IPS DF 6.9 (cell line): ENCODE results near the gene CLDN6.

Experiments used
- DNase-seq: peaks from one replicate; pipeline ENCODE4 v3.0.0-alpha.2; 2013; ENCODE audit warnings: low read depth, low spot score
- H3K27ac ChIP-seq: one replicate; pipeline ENCODE4 v1.5.1; 2013; ENCODE audit warnings: low read length, control low read depth
- H3K27me3 ChIP-seq: 2 replicates; pipeline ENCODE4 v1.6.1; 2013; ENCODE audit warnings: mild to moderate bottlenecking, low read length; ENCODE audit not compliant: control insufficient read depth, insufficient read depth
- H3K36me3 ChIP-seq: 2 replicates; pipeline ENCODE4 v1.6.1; 2013; ENCODE audit warnings: low read length; ENCODE audit not compliant: control insufficient read depth, insufficient read depth
- H3K4me1 ChIP-seq: 2 replicates; pipeline ENCODE4 v1.6.1; 2013; ENCODE audit warnings: low read length; ENCODE audit not compliant: control insufficient read depth, insufficient read depth
- H3K4me3 ChIP-seq: 2 replicates; pipeline ENCODE4 v1.5.1; 2013; ENCODE audit warnings: mild to moderate bottlenecking, low read length
- H3K9me3 ChIP-seq: 2 replicates; pipeline ENCODE4 v1.6.1; 2013; ENCODE audit warnings: low read length, inconsistent platforms; ENCODE audit not compliant: control insufficient read depth, insufficient read depth
- WGBS: extraction: QIAGEN DNeasy Blood & Tissue Kit; methylation state at CpG from one replicate; pipeline ENCODE4 v1.1.7; 2013; ENCODE audit warnings: mixed read lengths, missing lambda C conversion rate; ENCODE audit not compliant: insufficient read length, insufficient coverage; 5-methylcytosine and 5-hydroxymethylcytosine counted together

Gene CLDN6, protein sequence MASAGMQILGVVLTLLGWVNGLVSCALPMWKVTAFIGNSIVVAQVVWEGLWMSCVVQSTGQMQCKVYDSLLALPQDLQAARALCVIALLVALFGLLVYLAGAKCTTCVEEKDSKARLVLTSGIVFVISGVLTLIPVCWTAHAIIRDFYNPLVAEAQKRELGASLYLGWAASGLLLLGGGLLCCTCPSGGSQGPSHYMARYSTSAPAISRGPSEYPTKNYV

DNA sequence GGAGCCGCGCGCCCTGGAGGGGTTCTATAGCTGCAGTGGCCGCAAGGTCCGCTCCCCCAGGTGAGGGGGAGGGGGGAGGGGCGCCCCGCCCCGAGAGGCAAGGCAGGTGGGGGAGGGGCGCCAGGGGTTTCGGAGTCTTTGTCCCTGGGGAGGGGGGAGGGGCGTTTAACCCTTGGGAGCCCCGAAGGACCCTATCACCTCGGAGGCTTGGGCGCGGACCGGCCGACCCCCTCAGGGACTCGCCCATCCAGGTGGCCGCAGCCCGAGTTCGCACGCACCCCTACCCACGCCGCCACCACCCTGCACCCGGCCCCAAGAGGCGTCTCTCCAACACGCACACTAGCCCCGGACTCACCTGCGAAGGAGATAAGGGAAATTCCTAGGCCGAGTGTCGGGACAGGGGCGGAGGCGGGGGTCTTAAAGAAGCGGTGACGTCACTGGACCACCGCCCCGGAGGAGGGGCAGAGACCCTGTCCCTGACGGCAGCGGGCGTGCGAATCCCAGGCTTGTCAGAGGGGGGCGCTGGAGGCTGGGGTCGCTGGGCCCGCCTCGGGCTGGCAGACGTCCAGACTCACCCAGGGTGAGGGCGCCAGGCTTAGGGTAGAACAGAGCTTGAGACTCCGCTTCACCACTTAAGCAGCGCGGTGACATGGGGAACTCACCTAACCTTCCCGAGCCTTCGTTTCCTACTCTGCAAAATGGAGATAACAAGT is at the start of gene CLDN6:
CLDN6 (minus strand) TSS at position 390 of the 713 bp plus-strand sequence. CDS start 2,162 bp downstream, outside the sequence.
- no peak for DNase-seq
- H3K27me3 ChIP-seq, result no peaks in the 10 kb centered on the region
- H3K36me3 ChIP-seq, result peaks cover 16% of the 10 kb centered on the region
- H3K27ac ChIP-seq, result no peak within 1 kb of the TSS
- H3K4me1 ChIP-seq, result peaks cover 26% of the 10 kb centered on the region
- H3K9me3 ChIP-seq, result no peaks in the 10 kb centered on the region
- WGBS, result no CpG with 5 or more reads among the region's 52 CpGs
- H3K4me3 ChIP-seq, result peak within 1 kb of the TSS; percentile 76

DNA sequence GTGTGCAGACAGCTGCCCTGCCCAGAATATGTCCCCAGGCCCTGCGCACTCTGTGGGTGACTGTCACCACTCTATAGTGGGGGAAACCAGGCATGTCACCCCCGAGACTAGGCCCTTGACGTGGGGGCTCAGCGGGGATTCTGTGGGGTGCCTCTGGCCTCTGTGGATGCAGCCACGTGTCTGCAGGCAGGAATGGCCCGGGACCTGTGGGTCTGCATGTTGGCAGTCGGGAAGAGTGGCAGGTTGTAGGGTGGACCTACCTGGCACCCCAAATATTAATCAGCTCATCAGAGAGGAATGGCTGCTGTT is 48.4 kb upstream of the CLDN6 start:
- no peaks in the 10 kb centered on the region for H3K36me3 ChIP-seq
- H3K4me3 ChIP-seq, result no peak overlapping the region
- no peaks in the 10 kb centered on the region for H3K9me3 ChIP-seq
- no CpG with 5 or more reads among the region's 7 CpGs for WGBS
- no peak overlapping the region for H3K27ac ChIP-seq
- H3K27me3 ChIP-seq, result no peaks in the 10 kb centered on the region
- no peak for DNase-seq
- peaks cover 2% of the 10 kb centered on the region; the same call in 1 of the 2 replicates for H3K4me1 ChIP-seq

DNA sequence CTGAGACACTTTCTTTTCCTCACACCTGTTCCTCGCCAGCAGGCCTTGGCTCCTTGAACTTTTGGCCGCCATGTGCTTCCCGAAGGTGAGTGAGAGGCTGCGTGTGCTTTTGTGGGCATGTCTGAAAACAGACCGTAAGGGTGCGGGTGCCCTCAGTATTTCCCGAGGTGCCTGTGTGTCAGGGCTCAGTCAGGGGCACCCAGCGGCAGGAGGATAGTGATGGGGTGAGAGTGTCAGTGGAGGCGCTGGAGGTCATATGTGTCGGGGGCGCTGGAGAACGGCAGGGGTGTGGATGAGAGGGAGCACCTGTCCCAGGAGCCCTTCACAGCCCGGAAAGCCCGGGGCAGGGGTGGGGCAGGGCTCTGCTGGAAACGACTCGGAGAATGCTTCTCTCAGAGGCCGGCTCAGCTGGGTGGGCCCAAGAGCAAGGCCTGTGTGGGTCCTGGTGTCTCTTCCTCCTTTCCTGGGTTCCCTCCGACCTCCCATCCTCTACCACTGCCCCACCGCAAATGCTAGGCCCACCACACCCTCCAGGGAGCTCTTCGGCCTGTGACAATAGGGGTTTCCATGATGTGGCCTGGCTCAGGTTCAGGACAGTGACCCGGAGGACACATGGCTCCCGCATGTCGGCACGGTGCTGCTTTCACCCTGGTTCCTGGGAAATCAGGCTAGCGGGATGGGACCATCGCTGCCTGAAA is 47.9 kb upstream of the CLDN6 start:
- no CpG with 5 or more reads among the region's 26 CpGs for WGBS
- DNase-seq, result no peak
- no peak overlapping the region for H3K27ac ChIP-seq
- H3K9me3 ChIP-seq, result no peaks in the 10 kb centered on the region
- H3K4me1 ChIP-seq, result peaks cover 2% of the 10 kb centered on the region; the same call in 1 of the 2 replicates
- H3K4me3 ChIP-seq, result no peak overlapping the region
- H3K36me3 ChIP-seq, result no peaks in the 10 kb centered on the region
- H3K27me3 ChIP-seq, result no peaks in the 10 kb centered on the region

DNA sequence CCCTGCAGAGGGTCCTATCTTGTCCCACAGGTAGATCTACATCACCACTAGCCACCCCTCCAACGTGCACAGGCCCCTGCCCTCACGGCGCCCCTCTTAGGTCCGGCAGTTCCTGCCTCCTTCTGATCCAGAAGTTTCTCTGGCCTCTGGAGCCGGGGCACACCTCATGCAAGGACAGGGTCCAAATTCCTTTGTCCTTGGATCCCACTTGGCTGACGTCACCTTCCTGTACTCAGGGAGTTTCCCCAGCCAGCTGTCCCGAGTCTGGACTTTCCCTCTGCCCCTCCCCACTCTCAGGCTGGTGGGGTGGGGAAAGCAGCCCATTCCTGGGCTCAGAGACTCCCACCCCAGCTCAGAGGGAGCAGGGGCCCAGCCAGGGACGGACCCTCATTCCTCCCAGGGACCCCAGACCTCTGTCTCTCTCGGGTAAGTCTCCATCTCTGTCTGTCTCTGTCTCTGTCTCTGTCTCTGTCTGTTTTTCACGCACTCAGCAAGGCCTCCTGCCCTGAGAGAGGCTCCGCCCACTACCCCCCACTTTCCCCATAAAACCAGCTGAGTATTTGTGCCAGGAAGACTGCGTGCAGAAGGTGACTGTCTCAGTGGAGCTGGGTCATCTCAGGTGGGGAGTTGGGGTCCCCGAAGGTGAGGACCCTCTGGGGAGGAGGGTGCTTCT is 47.2 kb upstream of the CLDN6 start, which contains the start of gene IL32:
IL32 (plus strand) TSS at position 572 of the 673 bp plus-strand sequence. CDS start 172 bp downstream, outside the sequence.
- no peak within 1 kb of the TSS for H3K27ac ChIP-seq
- H3K4me3 ChIP-seq, result no peak within 1 kb of the TSS

DNA sequence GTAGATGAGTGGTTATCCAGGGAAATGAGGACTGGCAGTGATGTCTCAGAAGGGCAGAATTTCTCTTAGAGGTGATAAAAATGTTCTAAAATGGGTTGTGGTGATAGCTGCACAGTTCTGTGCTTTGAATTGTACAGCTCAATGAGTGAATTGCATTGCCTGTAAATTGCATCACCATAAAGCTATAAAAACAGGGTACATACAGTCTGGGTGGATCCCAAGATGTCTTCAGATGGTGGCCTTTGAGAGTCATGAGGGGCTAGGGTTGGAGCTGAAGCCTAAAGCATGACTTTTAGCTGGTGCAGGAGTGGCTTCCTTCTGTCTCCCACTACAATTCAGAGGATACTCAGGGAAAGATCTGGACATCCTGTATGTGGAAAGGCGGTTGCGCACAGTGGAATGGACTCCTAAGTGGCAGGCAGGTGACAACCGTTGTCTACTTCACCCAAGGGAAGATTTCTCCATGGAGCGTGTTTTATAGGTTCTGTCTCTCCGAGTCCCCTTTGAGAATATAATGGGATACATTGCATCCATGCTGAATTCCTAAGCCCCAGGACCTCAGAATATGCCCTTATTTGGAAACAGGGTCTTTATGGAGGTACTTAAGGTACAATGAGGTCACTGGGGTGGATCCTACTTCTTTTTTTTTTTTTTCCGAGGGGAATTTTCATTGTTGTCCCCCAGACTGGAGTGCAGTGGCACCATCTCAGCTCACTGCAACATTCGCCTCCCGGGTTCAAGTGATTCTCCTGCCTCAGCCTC is 45.8 kb upstream of the CLDN6 start:
- Histone ChIP-seq H3K9me3 (no peaks in the 10 kb centered on the region), H3K27ac (no peak overlapping the region), H3K4me3 (no peak overlapping the region), H3K27me3 (no peaks in the 10 kb centered on the region), H3K4me1 (peaks cover 5% of the 10 kb centered on the region), H3K36me3 (no peaks in the 10 kb centered on the region)
- no peak for DNase-seq
- WGBS, result no CpG with 5 or more reads among the region's 8 CpGs

More for the DNA sequence above, 47.2 kb upstream of the CLDN6 start, which contains the start of gene IL32:
- Histone ChIP-seq H3K9me3 (no peaks in the 10 kb centered on the region), H3K4me1 (peaks cover 2% of the 10 kb centered on the region; the same call in 1 of the 2 replicates), H3K36me3 (no peaks in the 10 kb centered on the region), H3K27me3 (no peaks in the 10 kb centered on the region)
- WGBS, result no CpG with 5 or more reads among the region's 13 CpGs
- no peak for DNase-seq

DNA sequence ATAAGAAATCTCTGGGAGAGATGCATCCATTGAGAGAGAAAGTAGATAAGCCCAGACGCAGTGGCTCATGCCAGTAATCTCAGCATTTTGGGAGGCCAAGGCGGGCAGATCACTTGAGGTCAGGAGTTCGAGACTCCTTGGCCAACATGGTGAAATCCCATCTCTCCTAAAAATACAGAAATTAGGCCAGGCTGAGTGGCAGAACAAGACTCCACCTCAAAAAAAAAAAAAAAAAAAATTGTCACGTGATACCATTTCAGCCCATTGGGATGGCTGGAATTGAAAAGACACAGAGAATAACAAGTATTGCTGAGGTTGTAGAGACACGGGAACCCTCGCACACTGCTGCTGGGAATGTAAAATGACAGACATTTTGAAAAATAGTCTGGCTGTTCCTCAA is 44.6 kb upstream of the CLDN6 start:
- DNase-seq, result no peak
- H3K9me3 ChIP-seq, result no peaks in the 10 kb centered on the region
- no CpG with 5 or more reads among the region's 6 CpGs for WGBS
- H3K27me3 ChIP-seq, result no peaks in the 10 kb centered on the region
- H3K4me1 ChIP-seq, result peaks cover 5% of the 10 kb centered on the region
- no peak overlapping the region for H3K27ac ChIP-seq
- no peak overlapping the region for H3K4me3 ChIP-seq
- no peaks in the 10 kb centered on the region for H3K36me3 ChIP-seq

- H3K27me3 ChIP-seq, result no peaks in the 10 kb centered on the region
- no peaks in the 10 kb centered on the region for H3K9me3 ChIP-seq
- no peaks in the 10 kb centered on the region for H3K36me3 ChIP-seq
- DNase-seq, result no peak
- no peak overlapping the region for H3K4me3 ChIP-seq
- WGBS, result no CpG with 5 or more reads among the region's 14 CpGs
- H3K4me1 ChIP-seq, result peaks cover 5% of the 10 kb centered on the region
- H3K27ac ChIP-seq, result no peak overlapping the region
These were observed 42.5 kb upstream of the CLDN6 start for GRCh38 chr16:3060339-3061127.

DNA sequence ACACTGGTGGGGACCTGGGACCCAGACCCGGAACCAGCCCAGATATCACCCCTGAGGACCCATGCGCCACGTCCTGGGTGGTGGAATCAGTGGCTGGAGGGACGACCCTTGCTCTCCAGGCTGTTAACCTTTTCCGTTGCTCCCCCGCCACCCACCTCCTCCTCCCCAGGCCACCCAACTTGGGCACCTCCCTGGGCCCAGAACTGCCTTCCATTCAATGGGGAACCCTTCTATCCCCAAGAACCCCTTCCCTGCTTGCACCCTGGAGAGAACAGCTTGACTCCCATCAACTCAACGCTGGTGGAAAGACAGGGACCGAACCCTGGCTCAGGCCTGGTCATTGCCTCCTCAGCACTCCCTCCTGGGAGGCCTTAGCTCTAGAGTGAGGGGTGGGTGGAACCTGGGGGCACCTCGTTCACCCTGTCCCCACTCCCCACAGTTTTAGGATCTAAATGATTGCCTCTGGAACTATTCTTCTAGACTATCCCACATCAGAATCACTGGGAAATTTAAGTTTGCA is 41.8 kb upstream of the CLDN6 start:
- Histone ChIP-seq H3K9me3 (no peaks in the 10 kb centered on the region), H3K27ac (no peak overlapping the region), H3K36me3 (no peaks in the 10 kb centered on the region), H3K4me1 (peaks cover 5% of the 10 kb centered on the region), H3K27me3 (no peaks in the 10 kb centered on the region), H3K4me3 (no peak overlapping the region; the same call in 1 of the 2 replicates)
- WGBS, result no CpG with 5 or more reads among the region's 9 CpGs
- no peak for DNase-seq

DNA sequence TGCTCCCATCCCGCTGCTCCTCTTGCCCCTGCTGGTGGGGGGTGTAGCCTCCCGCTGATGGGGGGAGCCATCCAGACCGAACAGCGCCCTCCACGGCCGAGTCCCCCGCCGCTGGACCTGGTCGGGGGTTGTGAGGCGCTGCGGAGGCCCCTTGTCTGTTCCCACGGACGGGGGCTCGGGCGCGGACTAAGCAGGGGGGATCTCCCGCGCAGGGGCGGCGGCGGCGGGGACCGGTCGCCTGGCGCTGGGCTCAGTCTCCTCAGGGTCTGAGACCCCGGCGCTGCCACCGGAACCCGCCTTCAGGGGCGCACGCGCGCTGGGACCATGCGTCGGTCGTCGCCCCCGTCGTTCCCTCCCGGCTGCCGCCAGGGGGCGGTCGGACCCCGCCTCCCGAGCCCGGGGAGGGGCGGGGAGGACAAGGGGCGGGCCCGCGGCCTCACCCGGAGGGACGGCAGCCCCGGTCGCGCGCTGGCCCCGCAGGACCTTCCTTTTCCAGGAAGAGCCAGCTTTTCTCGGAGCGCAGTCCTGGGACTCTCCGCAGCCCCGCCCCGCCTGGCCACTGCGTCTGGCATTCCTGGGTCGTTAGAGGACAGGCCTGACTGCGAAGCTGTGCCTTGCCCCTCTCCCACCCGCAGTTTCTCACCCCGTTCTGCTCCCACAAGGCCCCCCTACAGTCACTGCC is 41.2 kb upstream of the CLDN6 start:
- no CpG with 5 or more reads among the region's 67 CpGs for WGBS
- Histone ChIP-seq H3K36me3 (no peaks in the 10 kb centered on the region), H3K4me3 (peak overlapping the region; percentile 50; the same call in 1 of the 2 replicates), H3K4me1 (peaks cover 5% of the 10 kb centered on the region), H3K27ac (no peak overlapping the region), H3K27me3 (no peaks in the 10 kb centered on the region), H3K9me3 (no peaks in the 10 kb centered on the region)
- peak; percentile 82 for DNase-seq
